WI38 (cell line): ENCODE results near the gene DLGAP1.
"Not testable (repeated sequence)": the region's sequence is repeated elsewhere in the genome, so short reads cannot be mapped to it uniquely, and the experiment has no call there.

Experiments used
- H3K4me3 ChIP-seq: 2 replicates; pipeline ENCODE4 v1.5.1; 2011; ENCODE audit warnings: low read depth, mild to moderate bottlenecking, control low read depth, low read length
- CTCF ChIP-seq: IDR thresholded peaks from 2 replicates; pipeline ENCODE4 v1.5.1; 2012; ENCODE audit warnings: low read depth, mild to moderate bottlenecking, control low read depth, low read length

DLGAP1 gene

GRCh38 chr18:3481696-3482210 is 973.4 kb downstream of the DLGAP1 start:
- H3K4me3 ChIP-seq = no peak overlapping the region
- TF ChIP-seq CTCF = 0 out of 2 replicates have a peak, but pooled peaks have one; percentile 32

GRCh38 chr18:3480827-3481573 is 974.1 kb downstream of the DLGAP1 start:
- TF ChIP-seq CTCF = no peak

GRCh38 chr18:3479978-3480509 is 975.1 kb downstream of the DLGAP1 start:
- TF ChIP-seq CTCF = no peak
- no peak overlapping the region for H3K4me3 ChIP-seq

More at GRCh38 chr18:3480827-3481573, 974.1 kb downstream of the DLGAP1 start:
- H3K4me3 ChIP-seq = no peak overlapping the region

- no peak overlapping the region for H3K4me3 ChIP-seq
- no peak for TF ChIP-seq CTCF
Measured at GRCh38 chr18:3478262-3478978, 976.7 kb downstream of the DLGAP1 start.

- no peak for TF ChIP-seq CTCF
- no peak overlapping the region for H3K4me3 ChIP-seq
Measured at GRCh38 chr18:3472681-3473544, 982.2 kb downstream of the DLGAP1 start.

GRCh38 chr18:3472121-3472520 is 983.0 kb downstream of the DLGAP1 start:
- not testable (repeated sequence) for H3K4me3 ChIP-seq

GRCh38 chr18:3471141-3471648 is 983.9 kb downstream of the DLGAP1 start:
- TF ChIP-seq CTCF = no peak
- no peak overlapping the region for H3K4me3 ChIP-seq
